Neural cell (in vitro differentiated cells): ENCODE measurements around the gene FANCB. TPM values are rescaled to one million over a fixed set of nuclear protein-coding genes. Genes with fewer than 3 reads are reported as not detected.

ENCODE experiments used
- H2AFZ ChIP-seq: fragments of 200-600, 300-800 bp; sonication (generic), shearing (Covaris generic); 2 replicates; pipeline ENCODE4 v1.6.0; 2014; ENCODE audit warnings: low read depth, mild to moderate bottlenecking, antibody characterized with exemption, low read length, moderate library complexity
- H3F3A ChIP-seq: fragments of 200-600 bp; shearing (Covaris generic); 2 replicates; pipeline ENCODE4 v1.6.1; 2016; ENCODE audit warnings: mild to moderate bottlenecking, moderate library complexity, mixed read lengths, antibody characterized with exemption, low read length; ENCODE audit not compliant: insufficient read depth, poor library complexity, severe bottlenecking
- H3K27ac ChIP-seq: fragments of 200-600, 300-800 bp; sonication (generic), shearing (Covaris generic); 2 replicates; pipeline ENCODE4 v1.5.1; 2014; ENCODE audit warnings: mild to moderate bottlenecking, low read length, moderate library complexity
- H3K27me3 ChIP-seq: fragments of 300-800, 200-600 bp; sonication (generic), shearing (Covaris generic); 2 replicates; pipeline ENCODE4 v1.6.0; 2014; ENCODE audit warnings: mild to moderate bottlenecking, low read depth, low read length, moderate library complexity; ENCODE audit not compliant: insufficient read depth
- H3K36me3 ChIP-seq: fragments of 300-800, 200-600 bp; sonication (generic), shearing (Covaris generic); 2 replicates; pipeline ENCODE4 v1.5.1; 2014; ENCODE audit warnings: mild to moderate bottlenecking, antibody characterized with exemption, low read length, moderate library complexity; ENCODE audit not compliant: insufficient read depth
- H3K4me2 ChIP-seq: fragments of 300-800, 200-600 bp; sonication (generic), shearing (Covaris generic); 2 replicates; pipeline ENCODE4 v1.6.0; 2014; ENCODE audit warnings: mild to moderate bottlenecking, low read length
- H3K4me3 ChIP-seq: fragments of 300-800, 200-600 bp; sonication (generic), shearing (Covaris generic); 2 replicates; pipeline ENCODE4 v1.5.1; 2014; ENCODE audit warnings: mild to moderate bottlenecking, low read length, moderate library complexity
- H3K79me2 ChIP-seq: fragments of 200-600 bp; shearing (Covaris generic); replicated peaks from 2 replicates; pipeline ENCODE4 v1.6.0; 2014; ENCODE audit warnings: mild to moderate bottlenecking, low read length, moderate library complexity; ENCODE audit not compliant: insufficient read depth
- H3K9ac ChIP-seq: fragments of 300-800, 200-600 bp; sonication (generic), shearing (Covaris generic); 2 replicates; pipeline ENCODE4 v1.6.1; 2016; ENCODE audit warnings: mild to moderate bottlenecking, low read length, mixed read lengths
- H3K9me2 ChIP-seq: fragments of 200-600 bp; shearing (Covaris generic); 2 replicates; pipeline ENCODE4 v1.6.1; 2016; ENCODE audit warnings: mild to moderate bottlenecking, low read length, mixed read lengths; ENCODE audit not compliant: insufficient read depth
- H3K9me3 ChIP-seq: fragments of 200-600, 300-800 bp; sonication (generic), shearing (Covaris generic); 2 replicates; pipeline ENCODE4 v1.6.1; 2016; ENCODE audit warnings: mild to moderate bottlenecking, mixed run types, low read length, moderate library complexity, mixed read lengths
- H4K20me1 ChIP-seq: fragments of 200-600 bp; shearing (Covaris generic); 2 replicates; pipeline ENCODE4 v1.6.1; 2016; ENCODE audit warnings: mild to moderate bottlenecking, mixed run types; ENCODE audit not compliant: insufficient read depth
- EZH2 ChIP-seq: fragments of 200-600, 300-800 bp; shearing (Covaris generic), sonication (generic); IDR thresholded peaks from 2 replicates; pipeline ENCODE4 v1.6.1; 2014; ENCODE audit warnings: antibody characterized with exemption, low read length, borderline replicate concordance, mild to moderate bottlenecking; ENCODE audit not compliant: insufficient read depth, poor library complexity, severe bottlenecking
- MXI1 ChIP-seq: fragments of 450-650 bp; conservative IDR thresholded peaks from 2 replicates; pipeline ENCODE4 v1.6.1; 2014; ENCODE audit warnings: antibody characterized with exemption, mild to moderate bottlenecking; ENCODE audit not compliant: poor library complexity, severe bottlenecking
- POLR2AphosphoS5 ChIP-seq: IDR thresholded peaks from 2 replicates; pipeline ENCODE4 v1.6.1; 2012
- SMC3 ChIP-seq: fragments of 450-650 bp; conservative IDR thresholded peaks from 2 replicates; pipeline ENCODE4 v1.6.1; 2014; ENCODE audit warnings: antibody characterized with exemption, mild to moderate bottlenecking, moderate library complexity; ENCODE audit not compliant: poor library complexity
- TAF1 ChIP-seq: IDR thresholded peaks from 2 replicates; pipeline ENCODE4 v1.6.1; 2012; ENCODE audit warnings: low read depth
- polyA plus RNA-seq: library from polyadenylated mRNA; depleted of rRNA; stranded (reverse); fragments of >200 nt; gene quantifications from 2 replicates; pipeline ENCODE4 v1.2.3, GENCODE V29; 2014
- TF ChIP-seq, protein P1 (sequence below): IDR thresholded peaks from 2 replicates; pipeline ENCODE4 v1.6.1; 2012; ENCODE audit warnings: borderline replicate concordance
- TF ChIP-seq, protein P2 (sequence below): fragments of 450-650 bp; IDR thresholded peaks from 2 replicates; pipeline ENCODE4 v1.5.1; 2014; ENCODE audit warnings: antibody characterized with exemption, mild to moderate bottlenecking, moderate library complexity; ENCODE audit not compliant: poor library complexity, severe bottlenecking

The FANCB gene
- polyA plus RNA-seq, 1 donor from 2014 or later: 0.17 TPM

DNA sequence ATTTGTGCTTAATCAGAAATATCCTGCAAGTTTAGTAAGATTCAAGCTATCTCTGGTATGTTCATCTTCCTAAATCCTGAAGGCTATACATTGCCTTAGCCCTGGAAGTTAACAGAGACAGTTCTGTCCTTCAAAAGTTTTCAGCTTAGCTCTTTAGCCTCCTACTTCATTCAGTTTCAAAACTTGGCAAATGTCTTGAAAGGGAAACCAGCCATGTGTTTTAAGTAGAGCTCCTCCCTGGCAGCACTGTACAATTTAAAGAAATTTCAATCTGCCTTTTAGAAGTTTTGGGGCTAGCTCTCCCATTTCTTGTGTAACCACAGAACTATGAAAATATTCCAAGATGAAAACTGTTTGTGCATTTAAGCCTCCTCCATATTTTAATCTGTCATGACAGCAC is 47.0 kb downstream of the FANCB start:
- no peaks in the 10 kb centered on the region for H3K9me3 ChIP-seq
- H3K9me2 ChIP-seq: no peaks in the 10 kb centered on the region
- TF ChIP-seq, protein P1, sequence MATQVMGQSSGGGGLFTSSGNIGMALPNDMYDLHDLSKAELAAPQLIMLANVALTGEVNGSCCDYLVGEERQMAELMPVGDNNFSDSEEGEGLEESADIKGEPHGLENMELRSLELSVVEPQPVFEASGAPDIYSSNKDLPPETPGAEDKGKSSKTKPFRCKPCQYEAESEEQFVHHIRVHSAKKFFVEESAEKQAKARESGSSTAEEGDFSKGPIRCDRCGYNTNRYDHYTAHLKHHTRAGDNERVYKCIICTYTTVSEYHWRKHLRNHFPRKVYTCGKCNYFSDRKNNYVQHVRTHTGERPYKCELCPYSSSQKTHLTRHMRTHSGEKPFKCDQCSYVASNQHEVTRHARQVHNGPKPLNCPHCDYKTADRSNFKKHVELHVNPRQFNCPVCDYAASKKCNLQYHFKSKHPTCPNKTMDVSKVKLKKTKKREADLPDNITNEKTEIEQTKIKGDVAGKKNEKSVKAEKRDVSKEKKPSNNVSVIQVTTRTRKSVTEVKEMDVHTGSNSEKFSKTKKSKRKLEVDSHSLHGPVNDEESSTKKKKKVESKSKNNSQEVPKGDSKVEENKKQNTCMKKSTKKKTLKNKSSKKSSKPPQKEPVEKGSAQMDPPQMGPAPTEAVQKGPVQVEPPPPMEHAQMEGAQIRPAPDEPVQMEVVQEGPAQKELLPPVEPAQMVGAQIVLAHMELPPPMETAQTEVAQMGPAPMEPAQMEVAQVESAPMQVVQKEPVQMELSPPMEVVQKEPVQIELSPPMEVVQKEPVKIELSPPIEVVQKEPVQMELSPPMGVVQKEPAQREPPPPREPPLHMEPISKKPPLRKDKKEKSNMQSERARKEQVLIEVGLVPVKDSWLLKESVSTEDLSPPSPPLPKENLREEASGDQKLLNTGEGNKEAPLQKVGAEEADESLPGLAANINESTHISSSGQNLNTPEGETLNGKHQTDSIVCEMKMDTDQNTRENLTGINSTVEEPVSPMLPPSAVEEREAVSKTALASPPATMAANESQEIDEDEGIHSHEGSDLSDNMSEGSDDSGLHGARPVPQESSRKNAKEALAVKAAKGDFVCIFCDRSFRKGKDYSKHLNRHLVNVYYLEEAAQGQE: no peak
- TF ChIP-seq POLR2AphosphoS5: no peak
- H3K4me3 ChIP-seq: no peak overlapping the region
- H3F3A ChIP-seq: no peaks in the 10 kb centered on the region
- H3K27ac ChIP-seq: no peak overlapping the region
- no peak overlapping the region for H3K9ac ChIP-seq
- no peaks in the 10 kb centered on the region for H3K27me3 ChIP-seq
- no peaks in the 10 kb centered on the region for H3K79me2 ChIP-seq
- H3K4me2 ChIP-seq: no peak overlapping the region
- H3K36me3 ChIP-seq: no peaks in the 10 kb centered on the region
- no peaks in the 10 kb centered on the region for H4K20me1 ChIP-seq
- H2AFZ ChIP-seq: no peak overlapping the region

DNA sequence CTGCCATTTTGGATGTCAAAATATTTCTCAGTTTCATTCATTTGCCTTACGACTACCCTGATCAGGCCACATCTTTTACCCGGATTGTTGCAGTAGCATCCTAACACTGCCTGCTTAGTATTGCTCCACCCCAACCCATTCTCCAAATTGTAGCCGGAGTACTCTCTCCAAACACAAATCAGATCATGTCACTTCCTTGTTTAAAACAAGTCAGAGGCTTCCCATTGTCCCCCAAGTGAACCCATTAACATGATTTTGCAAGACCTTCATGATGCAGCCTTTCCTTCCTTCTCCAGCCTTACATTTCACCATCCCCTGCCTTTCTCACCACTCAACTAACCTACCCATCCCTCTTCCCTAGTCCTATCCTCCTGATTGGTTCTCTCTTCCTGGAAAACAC is 53.1 kb downstream of the FANCB start:
- no peaks in the 10 kb centered on the region for H4K20me1 ChIP-seq
- TF ChIP-seq, protein P2, sequence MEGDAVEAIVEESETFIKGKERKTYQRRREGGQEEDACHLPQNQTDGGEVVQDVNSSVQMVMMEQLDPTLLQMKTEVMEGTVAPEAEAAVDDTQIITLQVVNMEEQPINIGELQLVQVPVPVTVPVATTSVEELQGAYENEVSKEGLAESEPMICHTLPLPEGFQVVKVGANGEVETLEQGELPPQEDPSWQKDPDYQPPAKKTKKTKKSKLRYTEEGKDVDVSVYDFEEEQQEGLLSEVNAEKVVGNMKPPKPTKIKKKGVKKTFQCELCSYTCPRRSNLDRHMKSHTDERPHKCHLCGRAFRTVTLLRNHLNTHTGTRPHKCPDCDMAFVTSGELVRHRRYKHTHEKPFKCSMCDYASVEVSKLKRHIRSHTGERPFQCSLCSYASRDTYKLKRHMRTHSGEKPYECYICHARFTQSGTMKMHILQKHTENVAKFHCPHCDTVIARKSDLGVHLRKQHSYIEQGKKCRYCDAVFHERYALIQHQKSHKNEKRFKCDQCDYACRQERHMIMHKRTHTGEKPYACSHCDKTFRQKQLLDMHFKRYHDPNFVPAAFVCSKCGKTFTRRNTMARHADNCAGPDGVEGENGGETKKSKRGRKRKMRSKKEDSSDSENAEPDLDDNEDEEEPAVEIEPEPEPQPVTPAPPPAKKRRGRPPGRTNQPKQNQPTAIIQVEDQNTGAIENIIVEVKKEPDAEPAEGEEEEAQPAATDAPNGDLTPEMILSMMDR: no peak
- TF ChIP-seq TAF1 (no peak), SMC3 (no peak)
- no peak overlapping the region for H3K4me2 ChIP-seq
- H3K27me3 ChIP-seq: no peaks in the 10 kb centered on the region
- H2AFZ ChIP-seq: no peak overlapping the region
- H3K27ac ChIP-seq: no peak overlapping the region
- H3K79me2 ChIP-seq: no peaks in the 10 kb centered on the region
- H3K9me3 ChIP-seq: no peaks in the 10 kb centered on the region
- no peaks in the 10 kb centered on the region for H3K36me3 ChIP-seq
- no peaks in the 10 kb centered on the region for H3F3A ChIP-seq
- no peak overlapping the region for H3K9ac ChIP-seq
- H3K9me2 ChIP-seq: no peaks in the 10 kb centered on the region
- no peak overlapping the region for H3K4me3 ChIP-seq

DNA sequence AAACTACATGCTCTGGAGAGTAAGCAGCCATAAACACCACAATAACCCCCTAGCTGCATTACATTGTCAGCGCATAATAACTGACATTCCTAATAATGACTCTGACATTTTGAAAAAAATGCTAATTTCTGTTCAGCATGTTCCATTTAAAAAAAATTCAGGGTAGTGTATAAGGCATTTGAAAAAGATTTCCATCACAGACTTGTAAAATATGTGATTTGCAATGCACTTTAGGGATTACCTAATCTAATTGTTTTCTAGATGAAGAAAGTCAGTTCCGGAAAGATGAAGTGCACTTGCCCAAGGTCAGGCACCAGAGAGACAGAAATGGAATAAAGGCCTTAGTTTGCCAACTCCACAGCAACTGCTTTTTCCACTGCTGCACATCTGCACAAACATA is 55.3 kb downstream of the FANCB start:
- H3F3A ChIP-seq: no peaks in the 10 kb centered on the region
- H3K4me3 ChIP-seq: no peak overlapping the region
- no peaks in the 10 kb centered on the region for H4K20me1 ChIP-seq
- no peak overlapping the region for H3K4me2 ChIP-seq
- no peaks in the 10 kb centered on the region for H3K9me2 ChIP-seq
- H2AFZ ChIP-seq: no peak overlapping the region
- no peaks in the 10 kb centered on the region for H3K36me3 ChIP-seq
- TF ChIP-seq EZH2: no peak
- no peak for TF ChIP-seq POLR2AphosphoS5
- no peak for TF ChIP-seq SMC3
- TF ChIP-seq, protein P1: no peak
- no peak for TF ChIP-seq TAF1
- TF ChIP-seq MXI1: no peak
- H3K27me3 ChIP-seq: no peaks in the 10 kb centered on the region
- no peaks in the 10 kb centered on the region for H3K79me2 ChIP-seq
- H3K27ac ChIP-seq: no peak overlapping the region
- no peak overlapping the region for H3K9ac ChIP-seq
- no peaks in the 10 kb centered on the region for H3K9me3 ChIP-seq
